NCI-H1694 treated with DMSO at 0.1 percent for 48 hours (cell line): ENCODE results near the gene RAB15.

Experiments used
- DNase-seq: peaks from one replicate; lab custom pipeline; 2025; lab: John Stamatoyannopoulos, UW

RAB15 gene

GRCh38 chr14:64971943-64972791 lies at the start of gene RAB15:
TSS of gene RAB15 (minus strand) at chr14:64972336. CDS start at chr14:64972076, 260 bp downstream.
- DNase-seq, result peak; percentile 37

- DNase-seq, result peak; percentile 9
These were observed 47.9 kb upstream of the RAB15 start for GRCh38 chr14:65019944-65020566.

GRCh38 chr14:65016471-65016870 lies 44.3 kb upstream of the RAB15 start:
- no peak for DNase-seq

GRCh38 chr14:65015391-65015790 lies 43.3 kb upstream of the RAB15 start:
- no peak for DNase-seq

GRCh38 chr14:65012353-65012752 lies 40.2 kb upstream of the RAB15 start:
- DNase-seq, result no peak

GRCh38 chr14:65011538-65011937 lies 39.4 kb upstream of the RAB15 start:
- DNase-seq, result no peak

GRCh38 chr14:65010211-65010931 lies 38.2 kb upstream of the RAB15 start:
- no peak for DNase-seq

- no peak for DNase-seq
These were observed 35.1 kb upstream of the RAB15 start for GRCh38 chr14:65007202-65007601.

- no peak for DNase-seq
These were observed 34.2 kb upstream of the RAB15 start for GRCh38 chr14:65006261-65006721.

- no peak for DNase-seq
These were observed 31.3 kb upstream of the RAB15 start for GRCh38 chr14:65003394-65003793.

- DNase-seq, result no peak
These were observed 30.6 kb upstream of the RAB15 start for GRCh38 chr14:65002586-65003210.

- DNase-seq, result no peak
These were observed 29.6 kb upstream of the RAB15 start for GRCh38 chr14:65001723-65002122.

- no peak for DNase-seq
These were observed 28.9 kb upstream of the RAB15 start for GRCh38 chr14:65000898-65001591.

- DNase-seq, result no peak
These were observed 26.4 kb upstream of the RAB15 start for GRCh38 chr14:64998455-64998931.

GRCh38 chr14:64997108-64997794 lies 25.1 kb upstream of the RAB15 start:
- DNase-seq, result no peak

GRCh38 chr14:64995291-64995690 lies 23.2 kb upstream of the RAB15 start:
- no peak for DNase-seq

- no peak for DNase-seq
These were observed 22.4 kb upstream of the RAB15 start for GRCh38 chr14:64994540-64994939.

- DNase-seq, result no peak
These were observed 21.3 kb upstream of the RAB15 start for GRCh38 chr14:64993266-64993930.

- no peak for DNase-seq
These were observed 20.3 kb upstream of the RAB15 start for GRCh38 chr14:64992328-64992885.

- DNase-seq, result no peak
These were observed 18.8 kb upstream of the RAB15 start for GRCh38 chr14:64990939-64991338.
